Activated CD4-positive, alpha-beta T cell treated with anti-CD3 and anti-CD28 coated beads for 24 hours (primary cell): Measurements from ENCODE around the gene MARCHF7.
"Not testable (repeated sequence)": the region's sequence is repeated elsewhere in the genome, so short reads cannot be mapped to it uniquely, and the experiment has no call there.

Experiments
- DNase-seq, 2 donors: peaks; one replicate each; pipeline ENCODE4 v3.0.0-alpha.2; 2020; ENCODE audit warnings: low read depth in 2 of 2

The MARCHF7 gene

GRCh38 chr2:159712143-159712928 lies at the start of gene MARCHF7:
Gene MARCHF7, plus strand, starts transcription at chr2:159712506. Its CDS starts 16,517 bp downstream, at chr2:159729023.
- DNase-seq = peak; percentile 93 to 95

GRCh38 chr2:159667423-159667822 lies 44.9 kb upstream of the MARCHF7 start:
- not testable (repeated sequence) for DNase-seq

- DNase-seq = no peak
These were observed 41.3 kb upstream of the MARCHF7 start for GRCh38 chr2:159671047-159671446.

GRCh38 chr2:159677654-159678053 lies 34.7 kb upstream of the MARCHF7 start:
- DNase-seq = no peak

- no peak for DNase-seq
These were observed 31.6 kb upstream of the MARCHF7 start for GRCh38 chr2:159680692-159681091.

- DNase-seq = no peak
These were observed 28.5 kb upstream of the MARCHF7 start for GRCh38 chr2:159683817-159684216.

GRCh38 chr2:159684796-159685195 lies 27.5 kb upstream of the MARCHF7 start:
- no peak for DNase-seq

- no peak for DNase-seq
These were observed 17.7 kb upstream of the MARCHF7 start for GRCh38 chr2:159694500-159695040.

- DNase-seq = no peak
These were observed 16.4 kb upstream of the MARCHF7 start for GRCh38 chr2:159695795-159696448.

- DNase-seq = no peak
These were observed 8.8 kb upstream of the MARCHF7 start for GRCh38 chr2:159703491-159703890.

GRCh38 chr2:159706385-159706980 lies 5.8 kb upstream of the MARCHF7 start:
- DNase-seq = no peak

GRCh38 chr2:159708066-159708760 lies 4.1 kb upstream of the MARCHF7 start:
- DNase-seq = no peak

- DNase-seq = no peak
These were observed 1.6 kb upstream of the MARCHF7 start for GRCh38 chr2:159710601-159711180.

- DNase-seq = no peak
These were observed 654 bp upstream of the MARCHF7 start for GRCh38 chr2:159711562-159712142.

GRCh38 chr2:159712929-159713420 lies 669 bp downstream of the MARCHF7 start:
- DNase-seq = no peak

- DNase-seq = no peak
These were observed 1.4 kb downstream of the MARCHF7 start for GRCh38 chr2:159713631-159714246.

GRCh38 chr2:159714247-159714930 lies 2.1 kb downstream of the MARCHF7 start:
- no peak for DNase-seq

GRCh38 chr2:159715451-159715850 lies 3.1 kb downstream of the MARCHF7 start:
- DNase-seq = no peak

- not testable (repeated sequence) for DNase-seq
These were observed 4.1 kb downstream of the MARCHF7 start for GRCh38 chr2:159716409-159716808.

- no peak for DNase-seq
These were observed 4.6 kb downstream of the MARCHF7 start for GRCh38 chr2:159716857-159717256.
